HuH-7.5 (cell line): ENCODE data around the gene NRG2.

Experiments
- DNase-seq: peaks from one replicate; pipeline ENCODE4 v3.0.0; 2011; ENCODE audit warnings: low spot score

The NRG2 gene

DNA sequence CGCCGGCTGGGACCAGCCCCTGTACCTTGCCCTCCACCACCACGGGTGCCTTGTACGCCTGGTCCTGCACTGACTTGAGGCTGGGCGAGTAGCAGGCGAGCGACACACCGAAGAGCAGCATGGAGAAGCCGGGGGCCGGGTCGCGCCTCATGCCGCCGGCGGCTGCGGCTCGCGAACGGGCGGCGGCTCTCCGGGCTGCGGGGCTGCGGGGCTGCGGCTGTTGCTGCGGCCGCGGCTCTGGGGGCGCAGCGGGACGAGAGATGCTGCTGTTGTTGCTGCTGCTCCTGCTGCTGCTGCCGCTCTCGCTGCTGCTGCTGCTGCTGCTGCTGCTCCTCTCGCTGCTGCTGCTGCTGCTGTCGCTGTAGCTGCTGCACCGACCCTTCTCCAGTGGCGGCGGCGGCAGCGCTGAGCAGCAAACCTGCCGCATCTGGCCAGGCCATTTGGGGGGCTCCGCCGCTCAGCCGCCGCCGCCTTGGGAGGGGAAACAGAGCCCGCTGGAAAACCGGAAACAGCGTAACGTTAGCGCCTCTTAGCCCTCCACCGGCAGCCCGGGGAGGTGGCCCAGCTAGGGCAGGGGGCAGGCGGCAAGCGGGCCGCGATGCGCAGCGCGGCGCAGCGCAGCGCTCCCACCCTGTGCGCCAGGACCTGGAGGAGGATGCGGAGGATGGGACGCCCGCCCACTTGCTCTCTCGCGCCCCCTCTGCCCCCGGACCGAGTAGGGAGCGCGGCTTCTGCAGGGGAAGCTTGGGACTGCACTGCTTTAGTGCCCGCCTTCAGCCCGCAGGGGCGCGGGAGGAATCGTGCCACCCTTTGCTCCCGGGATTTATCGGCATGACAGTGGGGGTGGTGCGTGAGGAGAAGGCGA, at the start of gene NRG2:
Gene NRG2 (minus strand): TSS at position 657 of the 865 bp plus-strand sequence.
- peak; percentile 75 for DNase-seq

- DNase-seq = no peak
Observed at GRCh38 chr5:140090251-140090650, 47.2 kb upstream of the NRG2 start.

DNA sequence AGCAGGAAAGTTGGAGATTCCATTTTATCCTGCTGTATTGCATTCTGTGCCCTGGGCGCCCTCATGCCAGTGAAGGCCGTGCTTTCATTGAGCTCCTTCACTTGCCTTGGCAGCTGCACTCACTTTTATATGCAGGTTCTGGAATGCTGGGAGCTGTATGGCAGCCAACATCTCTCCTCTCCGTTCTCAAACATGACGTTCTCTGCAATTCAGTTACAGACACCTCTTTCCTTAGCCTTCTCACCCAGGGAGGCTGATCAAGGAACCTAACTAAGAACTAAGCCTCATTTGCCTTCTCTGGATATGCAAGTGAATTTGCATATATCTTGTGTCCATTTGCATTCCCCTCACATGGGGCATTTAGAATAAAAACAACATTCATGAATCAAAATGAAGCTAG, 41.4 kb upstream of the NRG2 start:
- no peak for DNase-seq

DNA sequence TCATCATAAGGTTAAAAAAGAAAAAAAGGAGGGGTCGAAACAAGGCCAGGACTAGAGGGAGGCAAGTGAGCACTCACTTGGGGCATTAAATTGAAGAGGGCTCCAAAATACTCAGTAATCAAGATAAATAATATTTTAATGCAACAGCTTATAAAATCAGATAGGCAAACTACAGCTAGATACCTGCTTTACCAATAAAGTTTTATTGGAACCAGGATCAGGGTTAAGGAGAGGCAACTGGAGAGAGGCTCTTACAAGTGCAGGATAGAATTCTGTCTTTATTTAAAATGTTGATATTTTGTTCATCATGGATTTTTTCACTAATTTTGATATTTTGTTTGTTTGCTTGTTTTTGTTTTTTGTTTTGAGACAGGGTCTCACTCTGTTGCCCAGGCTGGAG, 40.6 kb upstream of the NRG2 start:
- DNase-seq = no peak

- no peak for DNase-seq
Observed at GRCh38 chr5:140083120-140083519, 40.0 kb upstream of the NRG2 start.

DNA sequence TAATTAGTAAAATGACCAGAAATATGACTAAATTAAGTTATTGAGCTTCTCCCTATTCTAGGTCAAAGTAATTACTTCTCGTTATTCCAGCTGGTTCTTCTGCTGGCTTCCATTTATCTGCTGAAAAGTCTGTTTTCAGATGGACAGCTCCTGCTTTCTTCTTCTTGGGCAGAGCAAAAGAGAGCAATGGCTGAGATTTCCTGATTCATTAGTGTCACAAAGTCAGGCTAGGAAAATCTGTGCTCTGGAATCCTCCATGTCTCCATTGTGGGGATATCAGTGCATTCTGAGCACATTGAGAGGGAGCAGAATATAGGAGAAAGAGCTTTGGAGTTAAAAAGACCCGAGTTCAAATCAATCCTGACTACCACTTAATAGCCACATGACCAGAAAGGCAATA, 33.7 kb upstream of the NRG2 start:
- DNase-seq = no peak

DNA sequence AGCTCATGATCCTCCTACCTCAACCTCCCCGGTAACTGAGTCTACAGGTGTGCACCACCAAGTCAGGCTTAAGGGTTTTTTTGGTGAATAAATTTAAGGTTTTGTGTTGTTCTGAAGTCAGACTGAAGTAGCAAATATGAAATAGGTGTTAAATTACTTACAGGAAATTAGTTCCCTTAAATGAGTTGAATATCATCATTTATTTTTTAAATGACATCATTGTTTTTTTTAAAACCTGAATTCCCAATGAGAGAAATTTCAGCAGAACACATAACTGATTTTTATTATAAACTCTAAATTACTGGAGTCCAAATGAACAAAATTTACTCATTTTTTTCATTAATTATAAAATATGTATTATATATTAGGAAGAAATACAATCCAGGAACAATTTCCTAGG, 33.0 kb upstream of the NRG2 start:
- no peak for DNase-seq

GRCh38 chr5:140075371-140075770, 32.3 kb upstream of the NRG2 start:
- DNase-seq = no peak

GRCh38 chr5:140073296-140073695, 30.2 kb upstream of the NRG2 start:
- no peak for DNase-seq

- no peak for DNase-seq
Observed at GRCh38 chr5:140072812-140073211, 29.7 kb upstream of the NRG2 start.

DNA sequence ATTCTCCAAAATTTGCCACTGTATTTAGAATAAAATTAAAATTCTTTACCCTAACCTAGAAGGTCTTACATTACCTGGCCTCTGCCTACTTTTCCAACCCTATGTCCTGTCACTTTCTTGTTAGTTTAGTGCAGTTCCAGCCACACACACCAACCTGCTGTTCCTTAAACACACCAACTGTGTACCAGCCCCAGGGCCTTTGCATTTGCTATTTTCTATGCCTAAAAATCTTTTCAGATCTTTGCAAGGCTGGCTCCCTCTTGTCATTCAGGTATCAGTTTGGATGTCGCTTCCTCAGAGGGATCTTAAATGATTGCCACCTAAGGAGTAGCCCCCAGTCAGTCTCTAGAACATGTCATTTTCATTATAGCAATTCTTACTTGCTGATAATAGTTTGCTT, 17.7 kb upstream of the NRG2 start:
- no peak for DNase-seq

- no peak for DNase-seq
Observed at GRCh38 chr5:140058212-140058932, 15.3 kb upstream of the NRG2 start.

DNA sequence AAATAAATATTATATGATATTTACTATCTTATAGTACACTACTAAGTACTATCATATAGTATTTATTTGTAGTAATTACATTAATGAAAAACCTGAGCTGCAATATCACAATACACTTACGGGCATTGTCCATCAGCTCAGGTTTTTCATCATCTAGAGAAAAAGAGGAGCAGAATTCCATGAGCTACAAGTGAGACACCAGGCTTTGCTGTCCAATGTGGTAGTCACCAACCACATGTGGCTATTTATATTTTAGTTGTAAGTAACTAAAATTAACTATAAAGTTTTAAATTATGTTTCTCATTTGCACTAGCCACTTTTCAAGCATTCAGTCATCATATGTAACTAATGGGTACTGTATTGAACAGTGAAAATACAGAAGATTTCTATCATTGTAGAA, 13.8 kb upstream of the NRG2 start:
- no peak for DNase-seq

DNA sequence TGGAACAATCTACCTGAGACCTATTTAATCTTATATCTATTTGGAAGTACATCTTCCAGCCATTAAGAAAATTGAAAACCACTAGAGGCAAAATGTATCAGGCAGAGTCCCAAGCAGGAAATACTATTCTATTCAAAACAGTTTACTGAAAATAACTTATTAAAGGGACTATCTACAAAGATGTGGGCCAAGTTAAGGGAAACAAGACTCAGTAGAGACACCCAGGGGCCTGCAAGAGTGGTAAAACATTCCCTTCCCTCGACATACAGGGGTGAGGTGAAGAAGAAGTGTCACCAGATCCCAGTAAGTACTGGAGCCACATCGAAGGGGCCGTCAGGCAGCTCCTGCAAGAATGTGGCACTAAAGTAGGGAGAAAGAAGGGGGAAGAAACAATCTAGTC, 12.1 kb upstream of the NRG2 start:
- no peak for DNase-seq

DNA sequence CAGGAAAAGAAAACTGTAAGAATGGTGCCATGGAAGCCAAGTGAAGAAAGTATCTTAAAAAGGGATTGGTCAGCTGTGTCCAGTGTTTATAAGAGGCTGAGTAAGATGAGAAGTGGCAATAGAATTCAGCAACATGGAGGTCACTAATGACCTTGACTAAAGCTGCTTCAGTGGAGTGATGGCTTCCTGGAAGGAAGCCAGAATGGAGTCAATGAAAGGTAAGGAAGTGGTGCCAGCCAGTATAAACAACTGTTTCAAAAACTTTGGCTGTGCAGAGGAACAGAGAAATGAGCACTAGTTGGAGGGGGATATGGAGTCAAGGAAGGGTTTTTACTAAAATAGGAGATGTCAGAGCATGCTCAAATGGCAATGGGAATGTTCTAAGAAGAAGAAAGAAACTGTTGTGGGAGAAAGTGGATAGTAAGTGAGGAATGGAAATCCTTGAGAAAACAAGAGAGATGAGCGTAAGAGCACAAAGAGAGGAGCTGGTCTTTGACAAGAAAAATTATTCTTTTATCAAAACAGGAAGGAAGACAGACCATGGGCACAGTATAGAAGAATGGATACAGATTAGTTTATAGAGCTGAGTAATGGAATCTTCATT, 11.1 kb upstream of the NRG2 start:
- no peak for DNase-seq

DNA sequence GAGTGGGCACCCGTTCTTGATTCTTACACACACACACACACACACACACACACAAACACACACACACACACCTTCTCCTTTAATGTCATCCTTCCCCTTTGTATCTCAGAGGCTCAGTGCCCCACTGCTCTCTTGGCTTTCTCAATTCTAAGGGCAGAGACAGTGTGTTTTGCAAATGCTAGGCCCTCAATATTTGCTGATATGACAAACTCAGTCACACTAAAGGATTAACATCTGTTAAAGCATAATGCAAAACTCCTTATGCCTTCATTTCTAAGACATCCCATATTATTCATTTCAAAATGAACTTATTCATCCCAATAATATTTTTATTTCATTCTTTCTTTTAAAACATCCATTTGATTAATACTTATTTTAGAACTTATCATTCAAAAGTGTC, 8.9 kb upstream of the NRG2 start:
- DNase-seq = no peak

DNA sequence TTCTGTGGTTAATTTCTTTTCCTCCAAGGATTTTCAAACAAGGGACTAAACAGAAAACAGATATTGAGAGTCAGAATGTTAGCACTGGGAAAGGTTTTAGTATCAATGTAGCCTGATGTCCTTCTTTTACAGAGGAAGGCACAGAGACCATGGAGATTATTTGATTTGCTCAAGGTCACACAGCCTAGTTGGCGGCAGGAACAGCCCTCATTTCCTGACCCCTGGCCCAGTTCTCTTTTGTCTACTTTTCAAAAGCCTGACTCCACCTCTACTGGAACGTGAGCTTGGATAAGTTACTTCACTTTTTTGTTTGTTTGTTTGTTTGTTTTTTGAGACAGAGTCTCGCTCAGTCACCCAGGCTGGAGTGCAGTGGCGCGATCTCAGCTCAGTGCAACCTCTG, 6.6 kb upstream of the NRG2 start:
- no peak for DNase-seq

DNA sequence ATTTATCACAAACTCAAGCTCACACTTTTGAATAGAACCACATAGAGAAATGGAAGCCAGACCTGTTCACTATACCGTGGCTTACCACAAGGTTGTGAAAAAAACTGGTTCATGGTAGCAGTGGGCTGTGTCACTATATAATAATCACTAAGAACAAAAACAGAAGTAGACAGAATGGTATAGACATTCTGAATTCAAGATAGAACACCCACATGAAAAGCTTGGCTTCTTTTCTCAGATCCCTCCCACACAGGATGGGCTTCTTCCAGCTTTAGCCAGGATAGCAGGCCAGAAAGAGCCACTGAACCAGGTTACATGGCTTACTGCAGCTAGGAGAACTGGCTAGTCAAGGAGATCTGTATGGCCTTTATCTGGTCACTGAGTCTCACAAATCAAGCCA, 6.1 kb upstream of the NRG2 start:
- DNase-seq = no peak

DNA sequence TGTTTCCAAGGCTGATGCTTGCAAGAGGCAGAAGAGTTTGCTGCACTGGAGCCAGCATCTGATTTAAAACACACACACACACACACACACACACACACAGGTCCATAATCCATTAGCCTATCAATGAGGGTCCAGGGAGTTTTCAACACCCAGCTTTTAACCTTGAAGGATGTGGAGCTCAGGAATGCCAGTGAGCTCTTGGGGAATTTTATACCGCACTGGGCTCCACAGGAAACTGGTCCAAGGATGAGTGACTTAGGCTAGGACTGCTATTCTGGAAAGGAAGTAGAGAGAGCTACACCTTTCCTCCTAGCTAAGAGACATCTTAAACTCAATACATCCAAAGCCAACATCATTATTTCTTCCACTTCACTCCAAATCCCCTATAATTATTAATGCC, 942 bp upstream of the NRG2 start:
- DNase-seq = no peak

GRCh38 chr5:140043508-140043872, 391 bp upstream of the NRG2 start:
- no peak for DNase-seq

- DNase-seq = no peak
Observed at GRCh38 chr5:140042393-140042642, 781 bp downstream of the NRG2 start.

DNA sequence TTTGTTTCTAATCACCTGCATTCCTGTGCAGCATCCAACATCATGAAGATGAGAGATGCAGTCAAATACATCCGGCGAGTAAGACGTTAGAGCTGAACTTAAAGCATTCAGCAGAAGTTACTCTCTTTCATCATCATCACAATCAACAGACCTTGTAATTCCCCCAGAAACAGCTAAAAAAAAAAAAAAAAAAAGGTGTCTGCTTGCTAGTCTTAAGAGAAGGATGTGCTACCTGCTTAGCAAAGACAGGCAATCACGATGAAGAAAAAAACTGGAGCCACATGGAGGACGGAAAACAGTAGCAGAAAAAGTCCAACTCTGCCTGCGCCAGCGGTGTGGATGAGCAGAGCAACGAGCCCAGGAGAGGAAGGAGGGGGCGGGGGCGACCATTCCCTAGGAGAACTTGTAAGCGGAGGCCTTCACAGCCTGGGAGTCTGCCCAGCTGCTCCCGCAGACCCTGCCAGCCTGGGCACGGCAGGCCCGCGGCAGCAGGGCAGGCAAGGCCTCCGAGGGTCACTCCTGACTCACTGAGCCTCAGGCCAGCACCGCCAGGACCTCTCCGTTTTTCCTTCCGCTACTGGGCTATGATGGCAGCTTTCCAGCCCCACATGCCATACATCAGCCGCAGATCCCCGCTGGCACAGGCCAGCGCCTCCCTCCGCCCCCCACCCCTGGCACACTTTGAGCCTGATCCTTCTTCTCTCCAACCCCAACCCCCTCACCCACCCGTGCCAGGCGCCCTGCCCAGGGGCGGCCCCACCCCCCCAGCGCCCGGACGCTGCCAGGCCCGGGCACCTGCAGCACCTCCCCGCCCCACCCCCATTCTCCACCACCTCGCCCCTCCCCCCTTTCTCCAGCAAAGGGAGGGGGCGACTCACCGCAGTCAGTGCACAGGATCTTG, 1.4 kb downstream of the NRG2 start:
- DNase-seq = no peak

DNA sequence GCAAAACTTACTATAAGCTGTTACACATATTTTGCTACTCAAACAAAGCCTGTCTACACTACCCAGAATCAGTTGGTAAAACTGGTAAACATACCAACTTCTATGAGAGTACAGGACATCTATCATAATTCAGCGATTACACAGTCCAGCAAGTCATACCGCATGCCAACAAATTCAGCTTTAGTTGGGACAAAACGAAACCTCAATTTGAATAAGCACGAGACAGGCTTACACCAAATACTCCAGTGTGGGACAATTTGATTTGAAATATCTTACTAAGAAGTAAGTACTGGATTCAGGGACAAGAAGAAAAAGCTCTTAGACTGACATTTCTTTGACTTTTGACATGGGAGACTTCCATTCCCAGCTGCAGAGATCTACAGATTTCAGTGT, 2.0 kb downstream of the NRG2 start:
- DNase-seq = no peak
